NCI-H510A (cell line): Measurements from ENCODE around the gene LSM5.

Experiments
- DNase-seq: peaks from one replicate; lab custom pipeline; 2025; lab: John Stamatoyannopoulos, UW

LSM5 gene

DNA sequence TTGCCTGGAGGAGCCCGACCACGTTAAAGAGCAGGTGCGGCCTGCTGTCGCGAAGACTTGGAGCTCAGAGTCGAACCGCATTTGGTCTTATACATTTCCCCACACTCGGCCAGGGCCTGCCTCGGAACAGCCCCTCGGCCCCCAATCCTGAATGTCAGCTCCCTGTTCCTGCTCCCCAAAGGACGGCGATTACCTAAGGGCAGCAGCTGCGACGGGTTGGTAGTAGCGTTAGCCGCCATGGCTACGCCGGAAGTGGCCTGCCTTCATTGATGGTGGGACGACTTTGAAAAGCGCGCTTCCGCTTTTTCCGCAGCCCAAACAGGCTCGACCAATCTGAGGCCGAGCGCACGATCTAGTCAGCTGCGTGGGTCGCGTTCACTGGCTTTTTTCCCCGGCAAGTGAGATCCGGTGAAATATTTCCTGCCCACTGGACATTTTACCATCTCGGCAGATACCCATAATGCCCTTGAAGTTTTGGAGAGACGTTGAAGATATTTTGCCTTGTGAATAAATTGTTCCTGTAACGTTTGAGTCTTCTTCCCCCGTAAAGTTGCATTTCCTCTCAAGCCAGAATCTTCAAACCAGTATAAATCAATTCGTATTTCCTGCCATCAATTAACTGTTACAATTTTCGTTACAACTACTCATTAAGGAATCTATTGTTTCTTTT lies at the start of gene LSM5:
Gene LSM5 (minus strand): TSS at position 254 of the 670 bp plus-strand sequence. CDS start 15 bp downstream, at position 239.
- peak; percentile 91 for DNase-seq

- DNase-seq = no peak
These were observed 49.2 kb upstream of the LSM5 start for GRCh38 chr7:32539366-32539765.

- no peak for DNase-seq
These were observed 47.6 kb upstream of the LSM5 start for GRCh38 chr7:32537760-32538159.

DNA sequence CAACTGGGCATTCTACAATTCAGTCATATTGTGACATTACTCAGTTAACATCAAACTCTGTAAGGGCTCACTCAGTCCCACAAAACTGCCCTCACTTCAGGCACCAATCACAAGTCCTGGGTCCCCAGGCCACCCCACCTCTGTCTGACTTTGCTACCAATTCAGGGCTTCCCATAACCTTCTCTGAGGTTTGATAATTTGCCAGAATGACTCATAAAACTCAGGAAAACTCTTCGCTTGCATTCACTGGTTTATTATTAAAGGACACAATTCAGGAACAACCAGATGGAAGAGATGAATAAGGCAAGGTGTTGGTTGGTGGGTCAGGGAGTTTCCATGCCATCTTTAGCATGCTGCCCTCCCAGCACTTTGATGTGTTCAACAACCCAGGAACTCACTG lies 46.4 kb upstream of the LSM5 start:
- no peak for DNase-seq

DNA sequence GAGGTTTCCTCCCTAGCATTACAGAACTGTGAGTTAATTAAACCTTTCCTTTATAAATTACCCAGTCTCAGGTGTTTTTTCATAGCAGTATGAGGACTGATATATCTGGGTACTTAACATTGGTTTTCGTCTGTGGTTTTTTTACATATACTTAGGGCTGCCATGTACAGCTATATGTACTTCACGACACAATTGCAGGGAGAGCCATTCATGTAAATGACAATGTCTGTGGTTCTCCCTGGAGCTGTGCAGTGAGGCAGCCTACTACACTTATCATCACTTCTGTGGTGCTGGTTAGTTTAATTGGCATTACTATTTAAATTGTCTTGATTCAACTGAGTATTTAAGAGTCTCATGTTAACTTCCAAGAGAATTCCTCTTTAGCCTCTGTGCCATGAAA lies 45.8 kb upstream of the LSM5 start:
- DNase-seq = no peak

DNA sequence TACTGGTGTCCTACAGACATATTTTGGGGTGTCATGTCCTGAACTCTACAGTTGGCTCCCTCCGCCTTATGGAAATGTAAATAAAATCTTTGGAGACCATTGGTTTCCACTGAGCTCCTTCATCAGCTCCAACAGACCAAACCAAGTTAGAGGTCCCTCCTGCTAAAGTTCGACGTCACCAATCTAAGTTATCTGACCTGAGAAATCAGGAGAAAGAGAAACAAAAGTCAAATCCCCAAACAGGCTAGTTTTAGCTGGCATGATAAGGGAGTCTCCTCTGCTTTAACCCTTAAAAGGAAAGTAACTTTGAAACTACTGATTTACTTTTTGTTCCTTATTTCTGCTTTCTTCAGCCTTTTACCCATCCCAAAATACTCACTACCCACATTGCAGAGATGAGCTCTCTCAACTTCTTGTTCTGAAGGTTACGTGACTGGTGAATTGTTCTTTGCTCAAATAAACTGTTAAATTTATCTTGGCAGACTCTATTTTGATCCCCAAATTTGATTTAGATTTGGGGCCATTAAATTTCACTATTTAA lies 45.1 kb upstream of the LSM5 start:
- DNase-seq = no peak

GRCh38 chr7:32533276-32534029 lies 43.3 kb upstream of the LSM5 start:
- no peak for DNase-seq

GRCh38 chr7:32532716-32533115 lies 42.5 kb upstream of the LSM5 start:
- peak; percentile 21 for DNase-seq

DNA sequence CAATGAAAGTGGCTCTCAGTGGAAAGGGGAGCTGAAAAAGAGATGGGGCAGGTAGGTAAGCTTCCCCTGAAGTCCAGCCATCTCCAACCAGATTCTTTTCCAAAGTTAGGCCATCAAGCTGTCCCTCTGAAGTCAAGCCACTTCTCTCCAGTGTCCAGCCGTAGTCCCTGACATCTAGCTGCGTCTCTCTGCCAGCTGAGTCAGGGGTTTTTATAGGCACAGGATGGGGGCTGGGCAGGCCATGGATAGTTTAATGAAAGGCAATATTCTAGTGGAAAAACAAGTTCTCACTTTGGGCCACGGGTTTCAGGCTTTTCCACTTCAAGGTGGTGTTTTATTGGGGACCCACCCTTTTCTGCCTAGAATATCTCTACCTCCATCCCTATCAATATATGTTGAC lies 41.9 kb upstream of the LSM5 start:
- no peak for DNase-seq

DNA sequence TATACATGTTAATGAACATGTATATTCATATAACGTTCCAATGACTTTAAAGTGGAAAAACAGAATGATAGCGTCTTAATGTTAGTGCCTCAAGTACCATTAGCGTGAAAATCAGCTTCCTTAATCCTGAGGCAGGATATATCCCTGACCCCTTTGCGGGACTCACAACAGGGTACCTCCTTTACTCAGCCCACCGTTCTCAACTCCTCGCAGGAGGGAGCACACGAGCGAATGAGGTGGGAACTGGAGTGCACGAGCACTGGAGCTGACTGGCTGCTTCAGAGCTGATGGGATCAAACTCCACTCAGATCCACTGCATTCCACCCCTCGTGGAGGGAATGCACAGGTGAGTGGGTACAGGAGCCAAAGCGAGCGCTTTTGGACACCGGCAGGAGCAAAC lies 41.2 kb upstream of the LSM5 start:
- no peak for DNase-seq

- DNase-seq = no peak
These were observed 35.7 kb upstream of the LSM5 start for GRCh38 chr7:32525839-32526238.

DNA sequence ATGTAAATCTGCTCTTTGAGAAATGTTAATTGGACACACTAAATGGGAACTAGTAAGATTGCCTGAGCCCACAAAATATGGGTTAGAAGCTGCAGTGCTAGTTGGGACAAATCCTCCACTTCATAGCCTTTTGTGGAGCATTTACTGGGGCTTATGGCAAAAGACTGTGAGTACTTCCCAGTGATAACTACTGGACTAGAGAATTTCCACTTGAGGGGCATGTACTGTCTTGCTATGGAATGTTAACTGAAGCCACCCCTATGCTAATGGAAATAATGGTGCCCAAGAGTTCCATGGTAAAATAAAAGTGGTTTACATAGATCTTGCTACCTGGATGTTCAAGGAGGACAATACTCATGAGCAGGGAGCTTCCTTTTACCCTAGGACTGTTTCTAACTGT lies 34.5 kb upstream of the LSM5 start:
- DNase-seq = no peak

DNA sequence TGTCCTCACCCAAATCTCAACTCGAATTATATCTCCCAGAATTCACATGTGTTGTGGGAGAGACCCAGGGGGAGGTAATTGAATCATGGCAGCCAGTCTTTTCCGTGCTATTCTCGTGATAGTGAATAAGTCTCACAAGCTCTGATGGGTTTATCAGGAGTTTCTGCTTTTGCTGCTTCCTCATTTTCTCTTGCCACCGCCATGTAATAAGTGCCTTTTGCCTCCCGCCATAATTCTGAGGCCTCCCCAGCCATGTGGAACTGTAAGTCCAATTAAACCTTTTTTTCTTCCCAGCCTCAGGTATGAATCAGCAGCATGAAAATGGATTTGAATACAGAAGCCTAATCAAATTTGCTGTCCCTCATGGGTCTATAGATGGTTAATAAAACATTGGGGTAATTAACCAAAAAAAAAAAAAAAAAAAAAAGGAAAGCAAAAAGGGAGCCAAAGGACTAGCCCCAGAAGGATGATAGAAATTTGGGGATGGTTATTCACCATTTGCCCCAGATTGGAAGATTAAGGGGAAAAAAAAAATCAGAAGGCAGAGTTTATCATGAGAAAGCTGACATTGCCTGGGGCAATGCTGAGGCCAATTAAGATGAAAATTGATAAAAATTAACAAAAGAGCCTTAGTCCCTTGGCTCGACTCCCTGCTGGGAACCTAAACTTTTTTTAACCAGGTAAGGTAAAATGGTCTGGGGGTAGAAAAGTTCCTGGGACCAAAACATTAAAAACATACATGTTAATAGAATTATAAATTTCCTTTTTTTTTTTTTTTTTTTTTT lies 32.8 kb upstream of the LSM5 start:
- no peak for DNase-seq

DNA sequence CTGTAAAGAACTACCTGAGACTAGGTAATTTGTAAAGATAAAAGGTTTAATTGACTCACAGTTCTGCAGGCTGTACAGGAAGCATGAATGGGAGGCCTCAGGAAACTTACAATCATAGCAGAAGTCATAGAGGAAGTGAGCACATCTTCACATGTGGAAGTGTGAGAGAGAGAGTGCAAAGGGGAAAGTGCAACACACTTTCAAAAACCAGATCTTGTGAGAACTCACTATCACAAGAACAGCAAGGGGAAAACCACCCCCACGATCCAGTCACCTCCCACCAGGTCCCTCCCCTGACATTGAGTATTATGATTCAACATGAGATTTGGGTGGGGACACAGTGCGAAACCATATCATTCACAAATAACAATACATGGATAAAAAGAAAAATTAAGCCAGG lies 29.6 kb upstream of the LSM5 start:
- no peak for DNase-seq

DNA sequence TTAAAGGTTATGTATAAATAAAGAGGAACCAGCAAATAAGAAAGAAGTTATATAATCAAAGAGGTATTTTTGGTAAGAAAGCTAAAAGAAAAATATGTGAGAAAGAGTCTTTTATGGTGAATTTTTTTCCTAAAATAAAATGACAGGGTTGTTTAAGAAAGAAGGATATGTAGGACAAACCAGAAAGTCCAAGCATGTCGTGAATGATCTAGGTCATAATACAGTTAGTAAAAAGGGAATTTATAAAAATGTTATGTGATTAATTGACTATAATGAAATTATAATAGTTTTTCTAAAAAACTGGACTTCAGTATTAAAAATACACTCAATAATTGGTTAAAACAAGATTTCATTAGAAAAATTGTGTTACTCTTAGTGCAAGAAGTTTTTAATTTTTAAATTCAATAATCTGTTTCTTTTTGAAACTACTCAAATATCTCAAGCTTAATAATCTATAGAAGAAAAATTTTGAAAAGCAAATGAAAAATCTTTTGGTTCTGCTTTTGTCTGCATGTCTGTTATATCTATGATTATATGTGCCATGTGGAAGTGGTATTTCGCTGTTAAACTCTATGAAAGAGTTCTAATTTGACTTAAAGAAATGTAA lies 28.5 kb upstream of the LSM5 start:
- DNase-seq = no peak

DNA sequence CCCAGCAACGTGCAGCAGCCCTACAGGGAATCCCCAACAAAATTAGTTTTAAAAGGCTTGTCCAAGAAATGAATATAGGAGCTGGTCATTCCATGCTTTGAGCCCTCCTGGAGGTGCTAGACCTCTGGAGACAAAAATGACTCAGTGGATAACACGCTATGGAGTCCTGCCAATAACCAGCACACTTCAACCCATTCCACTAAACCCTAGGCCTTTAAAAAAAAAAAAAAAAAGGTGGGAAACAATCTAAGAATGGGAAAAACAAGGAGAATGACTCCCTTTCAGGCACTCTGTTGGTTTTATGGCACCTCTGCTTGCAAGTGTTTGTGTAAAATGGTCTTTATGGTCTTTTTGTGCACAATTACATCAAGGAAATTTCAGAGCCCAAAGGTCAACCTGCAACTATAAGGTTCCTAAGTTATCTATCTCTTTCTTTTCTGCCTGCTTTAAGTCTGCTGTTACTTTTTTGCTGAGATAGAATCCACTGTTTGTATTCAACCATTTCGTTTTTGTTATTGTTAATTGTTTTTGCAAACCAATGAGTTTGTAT lies 26.4 kb upstream of the LSM5 start:
- DNase-seq = no peak

GRCh38 chr7:32515890-32516550 lies 25.8 kb upstream of the LSM5 start:
- no peak for DNase-seq

DNA sequence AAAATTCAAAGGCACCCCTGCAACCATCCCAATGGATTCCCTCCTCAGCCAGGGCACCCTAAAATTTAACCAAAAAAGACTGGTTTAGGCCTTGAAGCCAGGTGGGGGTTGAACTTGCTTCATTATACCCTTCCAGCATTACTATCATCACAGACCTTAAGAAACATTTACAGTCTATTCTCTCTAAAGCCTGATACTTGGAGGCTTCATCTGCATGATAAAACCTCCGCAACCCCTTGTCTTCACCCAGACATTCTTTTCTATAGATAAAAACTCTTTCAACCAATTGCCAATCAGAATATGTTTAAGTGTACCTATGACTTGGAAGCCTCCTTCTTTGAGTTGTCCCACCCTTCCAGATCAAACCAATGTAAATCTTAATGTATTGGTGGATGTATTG lies 23.0 kb upstream of the LSM5 start:
- DNase-seq = no peak

DNA sequence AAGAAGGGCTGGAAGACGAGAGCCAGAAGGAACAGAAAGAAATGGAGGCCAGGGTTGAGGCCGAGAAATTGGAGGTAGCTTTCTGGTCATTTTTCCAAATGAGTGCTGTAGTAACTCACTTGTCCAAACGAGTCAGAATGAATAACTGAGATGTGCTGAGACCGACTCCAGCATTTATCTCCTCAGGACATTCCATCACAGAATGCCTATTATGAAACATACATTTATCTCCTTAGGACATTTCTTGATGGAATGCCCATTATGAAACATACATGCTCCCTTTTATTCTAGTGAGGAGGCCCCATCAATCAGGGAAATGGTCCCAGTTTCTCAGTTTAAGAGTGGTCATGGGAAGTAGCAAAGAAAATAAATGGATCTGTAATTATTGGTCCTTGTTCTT lies 21.6 kb upstream of the LSM5 start:
- no peak for DNase-seq

GRCh38 chr7:32507414-32507813 lies 17.2 kb upstream of the LSM5 start:
- no peak for DNase-seq

DNA sequence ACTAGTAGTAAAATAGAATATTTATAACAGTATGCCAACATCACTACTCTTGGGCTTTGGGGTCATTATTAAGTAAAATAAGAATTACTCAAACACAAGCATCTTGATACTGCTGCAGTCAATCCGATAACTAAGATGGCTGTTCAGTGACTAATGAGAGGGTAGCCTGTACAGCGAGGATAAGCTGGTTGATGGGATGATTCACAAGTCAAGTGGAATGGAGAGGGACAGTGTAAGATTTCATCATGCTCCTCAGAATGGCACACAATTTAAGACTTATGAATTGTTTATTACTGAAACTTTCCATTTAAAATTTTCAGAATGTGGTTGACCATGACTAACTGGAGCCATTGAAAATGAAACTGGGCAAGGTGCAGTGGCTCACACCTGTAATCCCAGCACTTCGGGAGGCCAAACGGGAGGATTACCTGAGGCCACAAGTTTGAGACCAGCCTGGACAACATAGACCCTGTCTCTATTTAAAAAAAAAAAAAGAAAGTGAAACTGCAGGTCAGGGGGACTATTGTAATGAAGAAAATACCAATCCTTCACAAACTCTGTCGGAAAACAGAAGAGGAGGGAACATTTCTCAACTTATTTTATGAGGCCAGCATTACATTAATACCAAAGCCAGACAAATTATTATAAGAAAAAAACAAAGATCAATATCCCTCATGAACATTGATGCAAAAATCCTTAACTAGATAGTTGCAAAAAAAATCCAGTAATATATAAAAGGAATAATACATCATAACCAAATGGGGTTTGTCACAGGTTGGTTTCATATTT lies 16.3 kb upstream of the LSM5 start:
- DNase-seq = no peak
